Astrocyte (in vitro differentiated cells and primary cell): Measurements from ENCODE around the gene LRBA.

Experiments
- EZH2 ChIP-seq: IDR thresholded peaks from 2 replicates; pipeline ENCODE4 v1.6.1; 2012; ENCODE audit warnings: mild to moderate bottlenecking, low read length, inconsistent platforms; ENCODE audit not compliant: insufficient read depth
- TF ChIP-seq, protein P1 (sequence below): IDR thresholded peaks from 2 replicates; pipeline ENCODE4 v1.5.1; 2011; ENCODE audit warnings: low read depth, mild to moderate bottlenecking, inconsistent platforms, low read length, moderate library complexity; ENCODE audit not compliant: insufficient read depth

DNA sequence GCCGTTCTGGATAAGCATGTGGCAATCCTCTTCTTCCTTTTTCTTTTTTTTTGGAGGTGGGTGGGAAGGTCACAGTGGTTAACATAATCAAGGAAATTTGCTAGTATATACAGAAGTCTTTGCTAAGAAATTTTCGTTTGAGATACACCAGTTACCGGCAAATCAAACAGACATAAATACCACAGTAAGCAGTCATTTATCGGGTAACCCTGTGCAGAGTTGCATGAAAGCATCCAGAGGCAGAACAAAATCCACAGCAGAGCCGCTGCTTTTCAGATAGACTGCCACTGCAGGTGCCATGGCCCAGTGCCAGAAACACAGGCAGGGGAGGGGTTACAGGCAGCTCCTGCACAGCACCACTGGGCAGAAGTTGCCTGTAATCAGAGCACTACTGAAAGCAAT is 612.2 kb downstream of the LRBA start:
- TF ChIP-seq, protein P1, sequence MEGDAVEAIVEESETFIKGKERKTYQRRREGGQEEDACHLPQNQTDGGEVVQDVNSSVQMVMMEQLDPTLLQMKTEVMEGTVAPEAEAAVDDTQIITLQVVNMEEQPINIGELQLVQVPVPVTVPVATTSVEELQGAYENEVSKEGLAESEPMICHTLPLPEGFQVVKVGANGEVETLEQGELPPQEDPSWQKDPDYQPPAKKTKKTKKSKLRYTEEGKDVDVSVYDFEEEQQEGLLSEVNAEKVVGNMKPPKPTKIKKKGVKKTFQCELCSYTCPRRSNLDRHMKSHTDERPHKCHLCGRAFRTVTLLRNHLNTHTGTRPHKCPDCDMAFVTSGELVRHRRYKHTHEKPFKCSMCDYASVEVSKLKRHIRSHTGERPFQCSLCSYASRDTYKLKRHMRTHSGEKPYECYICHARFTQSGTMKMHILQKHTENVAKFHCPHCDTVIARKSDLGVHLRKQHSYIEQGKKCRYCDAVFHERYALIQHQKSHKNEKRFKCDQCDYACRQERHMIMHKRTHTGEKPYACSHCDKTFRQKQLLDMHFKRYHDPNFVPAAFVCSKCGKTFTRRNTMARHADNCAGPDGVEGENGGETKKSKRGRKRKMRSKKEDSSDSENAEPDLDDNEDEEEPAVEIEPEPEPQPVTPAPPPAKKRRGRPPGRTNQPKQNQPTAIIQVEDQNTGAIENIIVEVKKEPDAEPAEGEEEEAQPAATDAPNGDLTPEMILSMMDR, result no peak
- TF ChIP-seq EZH2, result no peak
